Erythroblast (primary cell): ENCODE results near the gene IDH3A.

Experiments
- GATA1 ChIP-seq: IDR thresholded peaks from 2 replicates; pipeline ENCODE4 v1.6.1; 2011; ENCODE audit warnings: low read depth, mild to moderate bottlenecking, control low read depth, low read length, moderate library complexity
- POLR2A ChIP-seq: IDR thresholded peaks from 2 replicates; pipeline ENCODE4 v1.6.1; 2011; ENCODE audit warnings: mild to moderate bottlenecking, low read length

- TF ChIP-seq POLR2A = no peak
- no peak for TF ChIP-seq GATA1
Observed at GRCh38 chr15:78146425-78147154, 2.6 kb upstream of the IDH3A start.
